Suppressor macrophage (primary cell): ENCODE results near the gene EML1.

Source experiments
- DNase-seq, 4 experiments: peaks; one replicate each; pipeline ENCODE4 v3.0.0-alpha.2; 2020 to 2022

Gene EML1

GRCh38 chr14:99971941-99972747, 178.9 kb downstream of the EML1 start:
- DNase-seq, result peak in 3 of 4 experiments; percentile 11 to 23 (median 17)

GRCh38 chr14:99972748-99973466, 179.7 kb downstream of the EML1 start:
- DNase-seq, result no peak

GRCh38 chr14:99975190-99975589, 182.0 kb downstream of the EML1 start:
- no peak for DNase-seq

GRCh38 chr14:99976021-99976420, 182.8 kb downstream of the EML1 start:
- DNase-seq, result no peak

- no peak for DNase-seq
Measured at GRCh38 chr14:99976681-99977080, 183.5 kb downstream of the EML1 start.

- no peak for DNase-seq
Measured at GRCh38 chr14:99980299-99980698, 187.1 kb downstream of the EML1 start.

- no peak for DNase-seq
Measured at GRCh38 chr14:99981806-99982205, 188.6 kb downstream of the EML1 start.

GRCh38 chr14:99982537-99983250, 189.5 kb downstream of the EML1 start:
- DNase-seq, result peak; percentile 57 to 79 (median 74)

- peak in 1 of 4 experiments; percentile 18 for DNase-seq
Measured at GRCh38 chr14:99983251-99984015, 190.2 kb downstream of the EML1 start.

GRCh38 chr14:99984036-99984435, 190.8 kb downstream of the EML1 start:
- DNase-seq, result no peak

GRCh38 chr14:99986396-99986795, 193.2 kb downstream of the EML1 start:
- DNase-seq, result no peak

- DNase-seq, result no peak
Measured at GRCh38 chr14:99989032-99989431, 195.8 kb downstream of the EML1 start.

GRCh38 chr14:99990268-99991170, 197.3 kb downstream of the EML1 start:
- no peak for DNase-seq

GRCh38 chr14:99991331-99991730, 198.1 kb downstream of the EML1 start:
- no peak for DNase-seq
